Measurements from ENCODE around the gene GLYATL2.
A peak's percentile ranks its signal among the peaks of the same experiment; 100 is the strongest.

The GLYATL2 gene, protein sequence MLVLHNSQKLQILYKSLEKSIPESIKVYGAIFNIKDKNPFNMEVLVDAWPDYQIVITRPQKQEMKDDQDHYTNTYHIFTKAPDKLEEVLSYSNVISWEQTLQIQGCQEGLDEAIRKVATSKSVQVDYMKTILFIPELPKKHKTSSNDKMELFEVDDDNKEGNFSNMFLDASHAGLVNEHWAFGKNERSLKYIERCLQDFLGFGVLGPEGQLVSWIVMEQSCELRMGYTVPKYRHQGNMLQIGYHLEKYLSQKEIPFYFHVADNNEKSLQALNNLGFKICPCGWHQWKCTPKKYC
- total RNA-seq, result 0 to 0.12 (median 0) reads per million in 18 experiments

GRCh38 chr11:58844361-58845005 lies at the start of gene GLYATL2:
Gene GLYATL2, minus strand, starts transcription at chr11:58844704. Its CDS starts 5,092 bp downstream, at chr11:58839612.
- DNase-seq, result no peak

DNA sequence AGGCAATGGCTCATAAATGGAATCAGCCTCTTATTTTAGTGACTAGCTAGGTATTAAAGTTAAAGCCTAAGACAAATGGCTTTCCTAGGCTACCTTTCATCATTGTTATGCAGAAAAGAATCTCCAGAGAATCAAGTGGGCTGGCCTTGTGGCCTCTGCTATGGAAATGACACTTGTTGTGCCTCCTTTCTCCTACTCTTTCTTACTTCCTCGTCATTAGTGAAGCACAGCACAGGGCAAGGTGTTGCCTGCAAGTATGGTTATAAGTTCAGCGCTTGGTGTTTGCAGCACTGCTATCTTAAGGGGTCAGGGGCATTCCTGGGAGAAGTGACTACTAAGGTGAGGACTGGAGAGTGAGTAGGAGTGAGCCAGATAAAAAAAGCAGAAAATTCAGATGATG lies 49.4 kb upstream of the GLYATL2 start:
- no peak for DNase-seq

GRCh38 chr11:58888579-58888978 lies 44.1 kb upstream of the GLYATL2 start:
- DNase-seq, result peak in 1 of 2 donors; percentile 27

DNA sequence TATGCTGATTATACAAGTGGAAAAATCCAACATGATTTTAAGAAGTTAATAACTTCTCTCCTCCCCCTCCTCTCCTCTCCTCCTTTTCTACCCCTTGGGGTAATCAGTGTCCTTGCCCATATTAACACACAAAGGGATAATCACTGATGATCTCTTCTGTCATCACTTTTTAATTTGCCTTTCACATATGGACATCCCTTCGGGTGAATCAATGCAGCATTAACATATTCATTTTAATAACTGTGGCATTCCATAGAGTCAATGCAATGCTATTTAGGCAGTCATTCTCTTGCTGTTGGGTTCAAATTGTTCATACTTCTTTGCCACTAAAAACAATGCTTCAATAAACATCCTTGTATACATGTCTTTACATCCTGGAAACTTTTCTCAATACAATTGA lies 42.9 kb upstream of the GLYATL2 start:
- no peak for DNase-seq

- no peak for DNase-seq
These were observed 36.1 kb upstream of the GLYATL2 start for GRCh38 chr11:58880625-58881024.

DNA sequence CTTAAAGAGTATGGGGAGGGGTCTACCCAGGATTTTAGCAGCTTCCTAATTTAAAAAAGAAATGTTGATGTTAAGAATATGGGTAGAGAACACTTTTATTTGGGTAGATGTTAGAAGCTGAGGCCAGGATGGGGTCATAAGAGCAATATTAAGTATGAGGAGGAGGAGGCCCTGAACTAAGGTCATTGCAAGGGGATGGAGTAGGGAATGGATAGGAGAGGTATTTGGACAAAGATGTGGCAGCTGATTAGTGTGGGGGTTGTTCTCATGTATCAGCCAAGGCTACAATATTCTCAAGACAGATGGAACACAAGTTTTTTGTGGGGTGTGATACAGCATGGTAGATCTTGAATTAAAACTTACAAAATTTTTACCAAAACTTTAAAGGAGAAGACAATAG lies 35.7 kb upstream of the GLYATL2 start:
- DNase-seq, result no peak

DNA sequence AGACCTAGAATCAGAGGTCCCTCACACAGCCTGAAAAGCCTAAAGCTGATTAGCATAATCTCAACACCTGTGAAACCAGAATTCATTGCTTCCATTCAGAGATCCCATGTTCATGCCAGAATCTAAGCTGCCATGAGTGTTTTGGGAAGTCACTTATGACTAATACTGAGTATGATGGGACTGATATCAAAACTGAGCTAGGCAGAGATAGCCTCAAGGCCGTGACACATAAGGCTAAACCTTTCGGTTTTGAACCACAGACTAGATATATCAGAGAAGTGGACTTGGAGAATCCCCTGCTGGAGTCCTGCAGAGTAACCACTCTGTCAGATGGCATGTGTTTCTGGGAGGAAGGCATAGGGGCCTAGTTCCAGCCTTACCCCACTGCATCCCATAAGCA lies 23.1 kb upstream of the GLYATL2 start:
- DNase-seq, result no peak

- DNase-seq, result no peak
These were observed 22.3 kb upstream of the GLYATL2 start for GRCh38 chr11:58866788-58867187.

DNA sequence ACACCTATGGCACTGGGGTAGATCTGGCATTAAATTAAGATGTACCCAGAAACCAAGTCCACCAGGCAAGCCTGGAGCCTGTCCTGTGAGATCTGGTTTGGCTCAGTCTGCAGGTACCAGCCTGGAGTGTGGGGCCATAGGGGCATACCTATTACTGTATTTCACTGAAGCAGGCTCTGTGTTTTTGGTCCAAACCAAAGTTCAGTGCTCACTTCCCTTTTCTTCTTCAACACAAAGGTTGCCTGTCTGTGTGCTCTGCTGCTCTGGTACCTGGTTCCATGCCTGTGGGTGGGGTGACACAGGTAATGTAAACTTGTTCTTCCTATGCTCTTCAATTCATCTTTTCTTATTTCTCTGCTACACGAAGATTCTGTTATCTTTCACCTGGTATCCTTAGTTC lies 19.8 kb upstream of the GLYATL2 start:
- DNase-seq, result no peak

- DNase-seq, result no peak
These were observed 19.2 kb upstream of the GLYATL2 start for GRCh38 chr11:58863697-58864096.

GRCh38 chr11:58861533-58861932 lies 17.0 kb upstream of the GLYATL2 start:
- no peak for DNase-seq

DNA sequence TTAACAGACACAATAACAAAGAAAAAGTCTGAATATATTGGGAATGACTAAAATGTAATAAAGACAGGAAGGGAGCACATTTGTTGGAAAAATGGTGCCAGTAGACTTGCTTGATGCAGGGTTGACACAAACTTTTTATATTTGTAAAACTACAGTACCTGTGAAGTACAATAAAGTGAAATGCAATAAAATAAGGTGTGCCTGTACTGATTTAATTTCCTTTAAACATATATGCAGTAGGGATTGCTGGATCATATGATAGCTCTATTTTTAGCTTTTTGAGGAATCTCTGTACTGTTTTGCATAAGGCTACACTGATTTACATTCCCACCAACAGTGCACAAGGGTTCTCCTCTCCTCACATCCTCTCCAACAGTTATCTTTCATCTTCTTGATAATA lies 12.3 kb upstream of the GLYATL2 start:
- DNase-seq, result no peak

GRCh38 chr11:58845386-58845785 lies 882 bp upstream of the GLYATL2 start:
- DNase-seq, result peak; percentile 5 to 29

GRCh38 chr11:58837707-58838388 lies 6.7 kb downstream of the GLYATL2 start:
- no peak for DNase-seq

DNA sequence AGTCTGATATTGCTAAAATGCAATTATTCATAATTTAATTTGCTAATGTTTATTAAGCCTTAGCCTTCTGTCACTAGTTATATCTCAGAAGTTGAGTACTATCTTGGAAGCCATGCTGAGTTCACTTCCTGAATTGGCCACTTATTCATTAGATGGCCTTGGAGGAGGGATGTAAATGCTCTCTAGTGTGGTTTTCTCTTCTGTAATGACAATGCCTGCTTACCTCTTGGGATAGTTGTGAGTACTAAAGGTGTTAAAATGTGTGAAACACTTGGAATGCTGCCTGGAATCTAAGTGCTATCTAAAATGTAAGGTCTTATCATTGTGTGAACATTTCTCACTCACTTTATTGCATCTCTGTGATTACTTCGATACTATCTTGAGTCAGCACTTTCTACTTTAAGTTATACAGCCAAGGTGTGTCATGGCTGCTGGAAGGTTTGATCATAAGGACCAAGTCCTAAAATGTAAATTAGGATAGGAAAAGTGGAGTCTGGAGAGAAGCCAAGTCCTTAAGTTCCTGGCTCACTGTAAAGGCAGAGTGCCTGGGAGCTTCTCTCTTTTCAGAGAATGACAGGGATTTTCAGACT lies 12.4 kb downstream of the GLYATL2 start:
- no peak for DNase-seq

GRCh38 chr11:58830673-58831301 lies 13.7 kb downstream of the GLYATL2 start:
- no peak for DNase-seq

DNA sequence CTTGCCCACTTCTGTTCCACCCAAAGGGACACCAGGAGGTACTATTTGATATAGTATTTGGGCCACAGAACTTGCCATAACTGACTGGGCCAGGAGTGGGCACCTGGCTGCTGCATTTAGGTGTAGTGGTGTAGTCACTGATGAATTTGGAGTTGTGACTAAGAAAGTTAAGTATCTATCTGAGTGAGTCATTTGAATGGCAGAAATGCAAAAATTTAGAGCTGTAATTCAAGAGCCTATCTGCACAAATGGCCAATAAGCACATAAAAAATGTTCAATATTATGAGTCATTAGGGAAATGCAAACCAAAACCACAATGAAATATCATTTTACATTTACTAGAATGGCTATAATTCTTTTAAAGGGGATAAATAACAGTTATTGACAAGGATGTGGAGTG lies 14.7 kb downstream of the GLYATL2 start:
- no peak for DNase-seq

DNA sequence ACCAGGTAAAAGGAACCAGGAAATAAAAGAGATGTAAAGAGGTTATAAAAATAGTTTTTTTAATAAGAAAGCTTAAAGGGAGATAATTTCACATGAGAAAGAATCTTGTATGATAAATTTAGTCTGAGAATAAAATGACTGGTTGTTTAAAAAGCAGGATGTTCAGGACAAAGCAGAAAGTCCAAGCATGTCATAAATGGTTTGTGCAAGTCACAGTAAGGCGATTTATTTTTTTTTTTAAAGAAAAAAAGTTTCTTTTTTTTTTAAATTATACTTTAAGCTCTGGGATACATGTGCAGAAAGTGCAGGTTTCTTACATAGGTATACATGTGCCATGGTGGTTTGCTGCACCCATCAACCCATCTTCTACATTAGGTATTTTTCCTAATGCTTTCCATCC lies 30.8 kb downstream of the GLYATL2 start:
- no peak for DNase-seq

GRCh38 chr11:58811499-58811898 lies 33.0 kb downstream of the GLYATL2 start:
- no peak for DNase-seq

GRCh38 chr11:58807343-58807742 lies 37.2 kb downstream of the GLYATL2 start:
- peak; percentile 49 to 56 for DNase-seq

DNA sequence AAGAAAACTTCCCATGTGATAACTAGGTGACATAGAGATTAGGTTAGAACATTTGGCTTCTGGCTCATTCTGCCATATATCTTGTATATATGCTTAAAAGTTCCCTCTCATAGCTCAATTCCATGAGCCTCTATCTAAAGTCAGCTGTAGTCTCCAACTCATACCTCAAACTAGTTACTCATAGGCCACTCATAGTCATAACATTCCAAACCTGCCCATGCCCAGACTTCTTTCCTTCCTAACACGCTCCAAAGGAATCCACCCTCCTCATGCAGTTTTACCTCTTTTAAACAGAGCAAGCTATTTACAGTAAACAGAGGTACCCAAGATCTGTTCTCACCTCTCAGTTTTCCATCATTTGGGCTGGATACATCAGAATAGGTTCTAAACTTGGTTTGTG lies 39.4 kb downstream of the GLYATL2 start:
- no peak for DNase-seq

DNA sequence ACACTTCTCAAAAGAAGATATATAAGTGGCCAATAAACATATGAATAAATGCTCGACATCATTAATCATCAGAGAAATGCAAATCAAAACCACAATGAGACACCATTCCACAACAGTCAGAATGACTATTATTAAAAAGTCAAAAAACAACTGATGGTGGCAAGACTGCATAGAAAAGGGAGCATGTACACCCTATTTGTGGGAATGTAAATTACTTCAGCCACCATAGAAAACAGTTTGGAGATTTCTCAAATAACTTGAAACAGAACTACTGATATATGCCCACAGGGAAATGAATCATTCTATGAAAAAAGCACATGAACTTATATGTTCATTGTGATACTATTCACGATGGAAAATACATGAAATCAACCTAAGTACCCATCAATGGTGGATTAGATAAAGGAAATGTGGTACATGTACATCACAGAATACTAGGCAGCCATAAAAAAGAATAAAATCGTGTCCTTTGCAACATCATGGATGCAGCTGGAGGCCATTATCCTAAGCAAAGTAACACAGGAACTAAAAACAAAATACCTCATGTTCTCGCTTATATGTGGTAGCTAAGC lies 42.4 kb downstream of the GLYATL2 start:
- DNase-seq, result no peak

- DNase-seq, result no peak
These were observed 43.2 kb downstream of the GLYATL2 start for GRCh38 chr11:58801302-58801701.

All from inflammatory macrophage (primary cell).